Hepatocyte (in vitro differentiated cells): Measurements from ENCODE around the gene LIAS. TPM values are rescaled to one million over a fixed set of nuclear protein-coding genes. Genes with fewer than 3 reads are reported as not detected.

ENCODE experiments used
- DNase-seq: peaks from one replicate; pipeline ENCODE4 v3.0.0-alpha.2; 2016; ENCODE audit warnings: low spot score
- H2AFZ ChIP-seq: fragments of 200-600 bp; sonication (generic); 2 replicates; pipeline ENCODE4 v1.6.0; 2016; ENCODE audit warnings: antibody characterized with exemption, mild to moderate bottlenecking
- H3K27ac ChIP-seq: fragments of 200-600 bp; sonication (generic); 2 replicates; pipeline ENCODE4 v1.5.1; 2016; ENCODE audit warnings: mild to moderate bottlenecking
- H3K27me3 ChIP-seq: fragments of 200-600 bp; sonication (generic); 2 replicates; pipeline ENCODE4 v1.6.1; 2016
- H3K36me3 ChIP-seq: fragments of 200-600 bp; sonication (generic); replicated peaks from 2 replicates; pipeline ENCODE4 v1.5.1; 2016; ENCODE audit warnings: low read depth; ENCODE audit not compliant: insufficient read depth
- H3K4me1 ChIP-seq: fragments of 200-600 bp; sonication (generic); 2 replicates; pipeline ENCODE4 v1.5.1; 2016; ENCODE audit warnings: mild to moderate bottlenecking, moderate library complexity; ENCODE audit not compliant: insufficient read depth
- H3K4me2 ChIP-seq: fragments of 200-600 bp; sonication (generic); 2 replicates; pipeline ENCODE4 v1.6.0; 2016
- H3K4me3 ChIP-seq: fragments of 200-600 bp; sonication (generic); 2 replicates; pipeline ENCODE4 v1.5.1; 2016; ENCODE audit warnings: mild to moderate bottlenecking
- H3K79me2 ChIP-seq: fragments of 200-600 bp; sonication (generic); 2 replicates; pipeline ENCODE4 v1.6.0; 2017; ENCODE audit warnings: mild to moderate bottlenecking
- H3K9me2 ChIP-seq: fragments of 200-600 bp; sonication (generic); replicated peaks from 2 replicates; pipeline ENCODE4 v1.6.0; 2017; ENCODE audit warnings: mild to moderate bottlenecking; ENCODE audit not compliant: insufficient read depth
- H3K9me3 ChIP-seq: fragments of 200-600 bp; sonication (generic); 2 replicates; pipeline ENCODE4 v1.5.1; 2016; ENCODE audit warnings: low read depth, mild to moderate bottlenecking
- H4K20me1 ChIP-seq: fragments of 200-600 bp; sonication (generic); 2 replicates; pipeline ENCODE4 v1.6.0; 2016; ENCODE audit warnings: mild to moderate bottlenecking; ENCODE audit not compliant: insufficient read depth, poor library complexity, severe bottlenecking
- EZH2 ChIP-seq: fragments of 200-600 bp; sonication (generic); IDR thresholded peaks from 2 replicates; pipeline ENCODE4 v1.6.1; 2016; ENCODE audit warnings: antibody characterized with exemption, mild to moderate bottlenecking, borderline replicate concordance
- EZH2phosphoT487 ChIP-seq: fragments of 200-600 bp; sonication (generic); IDR thresholded peaks from one replicate; pipeline ENCODE4 v1.6.1; 2018; ENCODE audit warnings: antibody characterized with exemption, mild to moderate bottlenecking, low read depth, moderate library complexity; ENCODE audit not compliant: unreplicated experiment, severe bottlenecking
- WGBS: methylation state at CpG from one replicate; pipeline ENCODE4 v1.1.6; 2016; ENCODE audit warnings: low lambda C conversion rate; ENCODE audit errors: missing lambda C conversion rate; 5-methylcytosine and 5-hydroxymethylcytosine counted together
- polyA plus RNA-seq: library from polyadenylated mRNA; unstranded; fragments of >200 nt; fragmentation: Nextera tagmentation; extraction: Ambion mirVana; gene quantifications from 2 replicates; pipeline ENCODE4 v1.2.1, GENCODE V29; 2016
- total RNA-seq: library from RNA; depleted of rRNA; stranded (reverse); fragments of >200 nt; gene quantifications from 2 replicates; pipeline ENCODE4 v1.2.3, GENCODE V29; 2014
- TF ChIP-seq, protein P1 (sequence below): fragments of 200-600 bp; sonication (generic); IDR thresholded peaks from 2 replicates; pipeline ENCODE4 v1.5.1; 2016; ENCODE audit warnings: antibody characterized with exemption, mild to moderate bottlenecking; ENCODE audit not compliant: poor library complexity

LIAS gene
- total and polyA plus RNA-seq, 2 experiments from 2014 or later: 10.3 to 12.3 TPM

DNA sequence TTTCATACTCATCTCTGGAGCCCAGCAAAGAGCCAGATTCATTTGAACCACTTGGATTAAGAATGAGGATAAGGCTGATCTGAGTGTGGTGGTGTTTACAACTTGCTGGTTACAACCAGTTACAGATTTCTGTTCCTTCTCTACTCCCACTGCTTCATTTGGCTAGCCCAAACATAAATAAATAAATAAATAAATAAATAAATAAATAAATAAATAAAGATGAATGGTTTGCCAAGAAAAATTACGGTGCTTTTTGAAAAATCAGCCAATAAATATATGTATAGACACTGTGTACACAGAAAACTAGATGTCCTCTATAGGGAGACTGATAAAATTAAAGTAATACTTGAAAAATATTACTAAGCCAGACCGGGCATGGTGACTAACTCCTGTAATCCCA, 17.3 kb upstream of the LIAS start:
- Histone ChIP-seq H4K20me1 (no peaks in the 10 kb centered on the region), H3K4me3 (no peak overlapping the region), H3K36me3 (no peaks in the 10 kb centered on the region), H3K9me2 (no peaks in the 10 kb centered on the region), H3K4me1 (peaks cover 12% of the 10 kb centered on the region), H3K4me2 (no peak overlapping the region), H3K27ac (no peak overlapping the region), H3K79me2 (no peaks in the 10 kb centered on the region), H3K9me3 (no peaks in the 10 kb centered on the region), H3K27me3 (no peaks in the 10 kb centered on the region), H2AFZ (no peak overlapping the region)
- 90% methylated on average over 2 of the region's 2 CpGs for WGBS
- TF ChIP-seq, protein P1, sequence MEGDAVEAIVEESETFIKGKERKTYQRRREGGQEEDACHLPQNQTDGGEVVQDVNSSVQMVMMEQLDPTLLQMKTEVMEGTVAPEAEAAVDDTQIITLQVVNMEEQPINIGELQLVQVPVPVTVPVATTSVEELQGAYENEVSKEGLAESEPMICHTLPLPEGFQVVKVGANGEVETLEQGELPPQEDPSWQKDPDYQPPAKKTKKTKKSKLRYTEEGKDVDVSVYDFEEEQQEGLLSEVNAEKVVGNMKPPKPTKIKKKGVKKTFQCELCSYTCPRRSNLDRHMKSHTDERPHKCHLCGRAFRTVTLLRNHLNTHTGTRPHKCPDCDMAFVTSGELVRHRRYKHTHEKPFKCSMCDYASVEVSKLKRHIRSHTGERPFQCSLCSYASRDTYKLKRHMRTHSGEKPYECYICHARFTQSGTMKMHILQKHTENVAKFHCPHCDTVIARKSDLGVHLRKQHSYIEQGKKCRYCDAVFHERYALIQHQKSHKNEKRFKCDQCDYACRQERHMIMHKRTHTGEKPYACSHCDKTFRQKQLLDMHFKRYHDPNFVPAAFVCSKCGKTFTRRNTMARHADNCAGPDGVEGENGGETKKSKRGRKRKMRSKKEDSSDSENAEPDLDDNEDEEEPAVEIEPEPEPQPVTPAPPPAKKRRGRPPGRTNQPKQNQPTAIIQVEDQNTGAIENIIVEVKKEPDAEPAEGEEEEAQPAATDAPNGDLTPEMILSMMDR: no peak
- TF ChIP-seq EZH2 (no peak), EZH2phosphoT487 (no peak)
- DNase-seq: no peak

DNA sequence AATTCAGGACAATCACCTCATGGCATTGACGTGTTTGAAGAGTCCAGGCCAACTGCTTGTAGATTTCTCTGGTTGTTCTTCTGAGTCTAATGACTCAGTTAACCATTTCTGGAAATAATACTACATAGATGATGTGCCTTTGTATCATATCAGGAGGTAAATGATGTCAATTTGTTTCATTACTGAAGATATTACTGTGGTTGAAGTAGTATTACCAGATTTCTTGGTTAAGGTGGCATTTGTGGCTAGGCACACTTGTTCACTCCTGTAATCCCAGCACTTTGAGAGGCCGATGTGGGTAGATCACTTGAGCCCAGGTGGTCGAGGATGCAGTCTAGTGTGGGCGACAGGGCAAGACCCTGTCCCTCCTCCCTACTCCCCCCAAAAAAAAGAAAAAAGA, 15.9 kb upstream of the LIAS start:
- H3K36me3 ChIP-seq: no peaks in the 10 kb centered on the region
- TF ChIP-seq, protein P1: no peak
- TF ChIP-seq EZH2phosphoT487 (no peak), EZH2 (no peak)
- no peak overlapping the region for H3K4me2 ChIP-seq
- peaks cover under 1% of the 10 kb centered on the region for H3K4me1 ChIP-seq
- no peaks in the 10 kb centered on the region for H3K9me3 ChIP-seq
- H3K9me2 ChIP-seq: no peaks in the 10 kb centered on the region
- H3K27me3 ChIP-seq: no peaks in the 10 kb centered on the region
- H4K20me1 ChIP-seq: no peaks in the 10 kb centered on the region
- no peak for DNase-seq
- WGBS: 93% methylated on average over 4 of the region's 4 CpGs
- H2AFZ ChIP-seq: no peak overlapping the region
- no peak overlapping the region for H3K4me3 ChIP-seq
- H3K27ac ChIP-seq: no peak overlapping the region
- H3K79me2 ChIP-seq: no peaks in the 10 kb centered on the region

DNA sequence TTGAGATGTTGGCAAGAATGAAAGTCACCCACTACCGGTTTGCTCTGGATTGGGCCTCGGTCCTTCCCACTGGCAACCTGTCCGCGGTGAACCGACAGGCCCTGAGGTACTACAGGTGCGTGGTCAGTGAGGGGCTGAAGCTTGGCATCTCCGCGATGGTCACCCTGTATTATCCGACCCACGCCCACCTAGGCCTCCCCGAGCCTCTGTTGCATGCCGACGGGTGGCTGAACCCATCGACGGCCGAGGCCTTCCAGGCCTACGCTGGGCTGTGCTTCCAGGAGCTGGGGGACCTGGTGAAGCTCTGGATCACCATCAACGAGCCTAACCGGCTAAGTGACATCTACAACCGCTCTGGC, 12.4 kb upstream of the LIAS start:
- Histone ChIP-seq H4K20me1 (no peaks in the 10 kb centered on the region), H3K27ac (peak overlapping the region; percentile 11), H3K4me2 (peak overlapping the region; percentile 82), H2AFZ (peak overlapping the region; percentile 17), H3K9me2 (no peaks in the 10 kb centered on the region), H3K4me3 (peak overlapping the region; percentile 20), H3K27me3 (no peaks in the 10 kb centered on the region), H3K4me1 (no peaks in the 10 kb centered on the region), H3K9me3 (no peaks in the 10 kb centered on the region), H3K79me2 (no peaks in the 10 kb centered on the region), H3K36me3 (no peaks in the 10 kb centered on the region)
- no peak for TF ChIP-seq EZH2
- TF ChIP-seq, protein P1: no peak
- no peak for TF ChIP-seq EZH2phosphoT487
- no peak for DNase-seq
- WGBS: 91% methylated on average over 18 of the region's 20 CpGs
